Lung (tissue), 12 donors: ENCODE measurements around the gene MYH10. TPM values are rescaled to one million over a fixed set of nuclear protein-coding genes. Genes with fewer than 3 reads are reported as not detected.

Source experiments
- ATAC-seq: fragments of 200-7000 bp; cut with Tn5 transposase; one replicate; pipeline ENCODE4 v1.9.1; 2020; ENCODE audit warnings: moderate number of reproducible peaks; ENCODE audit not compliant: insufficient read depth, low FRiP score
- DNase-seq, 3 donors: peaks; one replicate each; pipeline ENCODE4 v3.0.0-alpha.2; 2013 to 2017
- H3K27ac ChIP-seq, 2 donors: one replicate each; pipeline ENCODE4 v1.5.1; 2013; ENCODE audit warnings: mild to moderate bottlenecking in 2 of 2, moderate library complexity in 2 of 2, control low read depth in 1 of 2, inconsistent platforms in 1 of 2, low read depth in 1 of 2, low read length in 1 of 2
- H3K27me3 ChIP-seq, 3 donors: one replicate each; pipeline ENCODE4 v1.5.1; 2013; ENCODE audit warnings: low read length in 2 of 3; ENCODE audit not compliant: control insufficient read depth in 3 of 3, insufficient read depth in 3 of 3
- H3K36me3 ChIP-seq, 4 donors: one replicate each; pipeline ENCODE4 v1.5.1; 2013; ENCODE audit warnings: low read length in 4 of 4, mild to moderate bottlenecking in 1 of 4, moderate library complexity in 1 of 4; ENCODE audit not compliant: control insufficient read depth in 4 of 4, insufficient read depth in 4 of 4
- H3K4me1 ChIP-seq, 5 donors: one replicate each; pipeline ENCODE4 v1.5.1; 2013; ENCODE audit warnings: low read length in 5 of 5, mild to moderate bottlenecking in 2 of 5, moderate library complexity in 1 of 5; ENCODE audit not compliant: control insufficient read depth in 5 of 5, insufficient read depth in 5 of 5
- H3K4me3 ChIP-seq: one replicate; pipeline ENCODE4 v1.5.1; 2013; ENCODE audit warnings: mild to moderate bottlenecking, control low read depth, moderate library complexity
- H3K9ac ChIP-seq, 2 donors: one replicate each; pipeline ENCODE4 v1.5.1; 2013; ENCODE audit warnings: low read length in 2 of 2, control low read depth in 1 of 2; ENCODE audit not compliant: insufficient read depth in 1 of 2
- H3K9me3 ChIP-seq, 4 donors: one replicate each; pipeline ENCODE4 v1.5.1; 2013; ENCODE audit warnings: low read length in 3 of 4, mild to moderate bottlenecking in 1 of 4, moderate library complexity in 1 of 4; ENCODE audit not compliant: control insufficient read depth in 4 of 4, insufficient read depth in 3 of 4
- WGBS, 2 donors: extraction: QIAGEN DNeasy Blood & Tissue Kit; methylation state at CpG; one replicate each; pipeline ENCODE4 v1.1.7; 2013; 5-methylcytosine and 5-hydroxymethylcytosine counted together
- polyA plus RNA-seq, 2 donors: library from polyadenylated mRNA; stranded (reverse); fragments of 200-250 nt; gene quantifications; one replicate each; pipeline ENCODE4 v1.2.1, GENCODE V29; 2013
- total RNA-seq, 2 donors: library from RNA; depleted of rRNA in 1 of 2; stranded (reverse); fragments of >200 nt in 1 of 2; gene quantifications; one replicate each; pipeline ENCODE4 v1.2.1, GENCODE V29; 2014 to 2021
- TF ChIP-seq, protein P1 (sequence below): IDR thresholded peaks from 2 replicates; pipeline ENCODE4 v1.5.1; 2012; ENCODE audit warnings: mild to moderate bottlenecking; ENCODE audit errors: control extremely low read depth, extremely low read depth
- donor health status: control.
- donor health status: control.
- donor health status: Bipolar disorder and iron deficiency.
- donor health status: healthy.
- donor health status: DM: yes; HTN: yes; CAD: no.

MYH10 gene
- total and polyA plus RNA-seq, 4 donors: 9.6 to 194 (median 44.7) TPM

DNA sequence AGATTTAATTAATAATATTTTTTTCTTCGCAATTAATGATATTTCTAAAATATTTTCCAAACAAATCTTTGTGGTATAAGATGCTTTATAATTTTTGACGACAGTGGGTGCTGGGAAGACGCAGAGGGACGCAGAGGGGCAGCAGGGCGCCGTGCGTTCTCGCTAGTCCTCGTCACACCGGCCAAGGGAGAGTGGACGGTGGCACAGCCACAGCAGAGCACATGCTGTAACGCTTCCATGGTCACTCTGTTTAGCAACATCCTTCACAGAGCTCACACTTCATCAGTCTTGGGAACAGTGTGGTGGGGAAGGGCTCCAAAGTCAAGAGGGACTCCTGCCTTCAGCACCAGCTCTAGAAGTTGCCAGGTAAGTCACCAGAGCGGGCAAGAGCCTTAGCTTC, 134.4 kb downstream of the MYH10 start:
- DNase-seq: no peak
- no peak overlapping the region for H3K4me3 ChIP-seq
- WGBS, 2 donors: 84 to 88% methylated on average over 13 of the region's 13 CpGs
- TF ChIP-seq, protein P1, sequence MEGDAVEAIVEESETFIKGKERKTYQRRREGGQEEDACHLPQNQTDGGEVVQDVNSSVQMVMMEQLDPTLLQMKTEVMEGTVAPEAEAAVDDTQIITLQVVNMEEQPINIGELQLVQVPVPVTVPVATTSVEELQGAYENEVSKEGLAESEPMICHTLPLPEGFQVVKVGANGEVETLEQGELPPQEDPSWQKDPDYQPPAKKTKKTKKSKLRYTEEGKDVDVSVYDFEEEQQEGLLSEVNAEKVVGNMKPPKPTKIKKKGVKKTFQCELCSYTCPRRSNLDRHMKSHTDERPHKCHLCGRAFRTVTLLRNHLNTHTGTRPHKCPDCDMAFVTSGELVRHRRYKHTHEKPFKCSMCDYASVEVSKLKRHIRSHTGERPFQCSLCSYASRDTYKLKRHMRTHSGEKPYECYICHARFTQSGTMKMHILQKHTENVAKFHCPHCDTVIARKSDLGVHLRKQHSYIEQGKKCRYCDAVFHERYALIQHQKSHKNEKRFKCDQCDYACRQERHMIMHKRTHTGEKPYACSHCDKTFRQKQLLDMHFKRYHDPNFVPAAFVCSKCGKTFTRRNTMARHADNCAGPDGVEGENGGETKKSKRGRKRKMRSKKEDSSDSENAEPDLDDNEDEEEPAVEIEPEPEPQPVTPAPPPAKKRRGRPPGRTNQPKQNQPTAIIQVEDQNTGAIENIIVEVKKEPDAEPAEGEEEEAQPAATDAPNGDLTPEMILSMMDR: no peak
- H3K36me3 ChIP-seq: peaks cover 7 to 64% (median 41%) of the 10 kb centered on the region in 4 donors
- ATAC-seq: no peak
- H3K27me3 ChIP-seq: no peaks in the 10 kb centered on the region
- H3K9me3 ChIP-seq: no peaks in the 10 kb centered on the region
- H3K4me1 ChIP-seq: no peaks in the 10 kb centered on the region
- no peak overlapping the region for H3K9ac ChIP-seq
- H3K27ac ChIP-seq: no peak overlapping the region

DNA sequence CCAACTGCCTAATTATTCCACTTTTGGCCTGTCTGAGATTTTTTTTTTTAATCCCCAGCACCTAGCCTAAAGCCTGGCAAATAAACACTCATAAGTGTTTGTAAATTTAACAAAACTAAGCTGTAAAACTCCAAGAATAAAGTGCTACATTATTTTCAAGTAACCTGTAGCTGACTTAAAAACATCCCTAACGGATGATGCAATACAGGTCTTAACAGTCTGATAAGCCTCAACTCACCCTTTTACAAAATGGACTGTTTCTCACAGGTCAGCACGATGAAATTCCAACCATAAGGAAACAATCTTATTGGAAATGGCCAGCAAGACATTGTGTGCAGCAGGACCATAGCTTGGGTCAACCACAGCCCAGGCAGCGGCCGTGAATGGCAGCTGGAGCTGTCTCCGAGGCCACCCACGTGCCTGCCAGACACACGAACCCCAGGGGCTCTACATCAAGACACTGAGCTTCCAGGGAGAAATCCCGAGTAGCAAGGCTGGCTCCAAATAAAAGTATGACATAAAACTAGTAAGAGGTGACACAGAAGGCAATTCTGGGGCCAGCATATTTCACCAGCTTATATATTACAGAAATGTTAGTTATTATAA, 135.9 kb downstream of the MYH10 start:
- Histone ChIP-seq H3K4me3 (no peak overlapping the region), H3K9me3 (no peaks in the 10 kb centered on the region), H3K27me3 (no peaks in the 10 kb centered on the region), H3K27ac (no peak overlapping the region), H3K9ac (no peak overlapping the region), H3K36me3 (peaks cover 12 to 66% (median 42%) of the 10 kb centered on the region in 4 donors), H3K4me1 (no peaks in the 10 kb centered on the region)
- ATAC-seq (no peak), DNase-seq (no peak)
- 91 to 95% methylated on average over 8 of the region's 8 CpGs for WGBS, 2 donors
- TF ChIP-seq, protein P1: no peak

DNA sequence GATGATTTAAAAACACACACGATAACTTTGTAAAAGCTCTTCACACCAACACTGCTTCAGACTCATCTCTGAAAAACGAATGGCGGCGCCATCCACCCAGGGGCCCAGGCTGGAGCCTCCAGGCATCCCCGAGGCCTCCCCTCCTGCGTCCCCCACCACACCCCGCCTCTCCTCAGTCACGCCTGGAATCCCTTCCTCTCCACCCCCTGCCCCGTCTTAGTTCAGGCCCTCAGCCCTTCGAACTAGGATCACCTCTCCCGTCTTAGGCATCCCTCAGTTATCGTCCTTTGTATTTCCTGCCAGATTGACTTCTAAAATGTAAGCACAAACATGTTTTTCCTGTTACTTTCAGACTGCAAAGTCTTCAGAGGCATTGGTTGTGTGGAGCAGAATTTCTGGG, 136.5 kb downstream of the MYH10 start:
- Histone ChIP-seq H3K4me3 (no peak overlapping the region), H3K4me1 (no peaks in the 10 kb centered on the region), H3K36me3 (peaks cover 13 to 62% (median 38%) of the 10 kb centered on the region in 4 donors), H3K27me3 (no peaks in the 10 kb centered on the region), H3K9me3 (no peaks in the 10 kb centered on the region), H3K27ac (no peak overlapping the region), H3K9ac (no peak overlapping the region)
- DNase-seq (no peak), ATAC-seq (no peak)
- 75 to 90% methylated on average over 12 of the region's 12 CpGs for whole genome bisulfite sequencing, 2 donors
- TF ChIP-seq, protein P1: no peak

DNA sequence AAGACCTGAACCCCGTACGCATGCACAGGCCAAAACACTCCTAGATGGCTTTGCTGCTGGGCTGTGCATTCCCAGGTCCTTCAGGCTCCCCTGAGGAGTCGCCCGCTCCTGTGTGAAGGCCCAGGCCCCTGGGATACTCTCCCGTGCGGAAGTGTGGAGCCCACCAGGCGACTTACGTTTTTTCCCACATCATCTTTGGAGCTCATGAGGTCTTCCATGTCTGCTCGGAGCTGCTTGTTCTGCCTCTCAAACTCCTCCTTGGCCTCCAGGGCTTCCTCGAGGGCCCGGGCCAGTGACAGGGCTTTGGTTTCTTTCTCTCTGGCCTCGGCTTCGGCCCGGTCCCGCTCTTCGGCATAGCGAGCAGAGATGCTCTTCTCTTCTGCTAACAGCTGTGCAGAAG, 138.4 kb downstream of the MYH10 start:
- ATAC-seq (no peak), DNase-seq (no peak)
- TF ChIP-seq, protein P1: no peak
- Histone ChIP-seq H3K9me3 (no peaks in the 10 kb centered on the region), H3K4me1 (no peaks in the 10 kb centered on the region), H3K36me3 (peaks cover 19 to 69% (median 44%) of the 10 kb centered on the region in 4 donors), H3K4me3 (no peak overlapping the region), H3K27ac (no peak overlapping the region), H3K27me3 (no peaks in the 10 kb centered on the region), H3K9ac (no peak overlapping the region)
- 96 to 98% methylated on average over 17 of the region's 17 CpGs for WGBS, 2 donors
